ENCODE measurements around the gene NCL. TPM values are rescaled to one million over a fixed set of nuclear protein-coding genes. Genes with fewer than 3 reads are reported as not detected.
"Not testable (repeated sequence)": the region's sequence is repeated elsewhere in the genome, so short reads cannot be mapped to it uniquely, and the experiment has no call there.

NCL gene
- polyA plus RNA-seq, 1 donor, result 593 TPM

- no peak for DNase-seq (ENCODE audit: low read depth)
Measured at GRCh38 chr2:231467613-231468530, 3.6 kb upstream of the NCL start.

GRCh38 chr2:231467016-231467545 lies 2.8 kb upstream of the NCL start:
- no peak for DNase-seq (ENCODE audit: low read depth)

- DNase-seq (ENCODE audit: low read depth), result no peak
Measured at GRCh38 chr2:231464576-231465540, 574 bp upstream of the NCL start.

GRCh38 chr2:231462729-231463465 lies 1.4 kb downstream of the NCL start:
- DNase-seq (ENCODE audit: low read depth), result no peak

DNA sequence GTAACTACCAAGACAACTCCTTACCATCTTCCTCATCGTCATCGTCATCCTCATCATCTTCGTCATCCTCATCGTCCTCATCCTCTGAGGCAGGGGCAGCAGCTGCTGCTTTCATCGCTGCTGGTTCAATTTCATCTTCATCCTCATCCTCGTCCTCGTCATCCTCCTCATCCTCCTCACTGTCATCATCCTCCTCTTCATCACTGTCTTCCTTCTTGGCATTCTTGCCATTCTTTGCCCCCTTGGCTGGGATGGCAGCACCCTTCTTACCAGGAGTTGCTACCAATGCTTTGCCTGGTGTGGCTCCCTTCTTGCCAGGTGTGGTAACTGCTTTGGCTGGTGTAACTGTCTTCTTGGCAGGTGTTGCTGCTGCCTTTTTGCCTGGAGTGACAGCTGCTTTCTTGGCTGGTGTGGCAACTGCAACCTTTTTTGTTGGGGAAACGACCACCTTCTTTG lies 2.7 kb downstream of the NCL start:
- no peak for DNase-seq (ENCODE audit: low read depth)

DNA sequence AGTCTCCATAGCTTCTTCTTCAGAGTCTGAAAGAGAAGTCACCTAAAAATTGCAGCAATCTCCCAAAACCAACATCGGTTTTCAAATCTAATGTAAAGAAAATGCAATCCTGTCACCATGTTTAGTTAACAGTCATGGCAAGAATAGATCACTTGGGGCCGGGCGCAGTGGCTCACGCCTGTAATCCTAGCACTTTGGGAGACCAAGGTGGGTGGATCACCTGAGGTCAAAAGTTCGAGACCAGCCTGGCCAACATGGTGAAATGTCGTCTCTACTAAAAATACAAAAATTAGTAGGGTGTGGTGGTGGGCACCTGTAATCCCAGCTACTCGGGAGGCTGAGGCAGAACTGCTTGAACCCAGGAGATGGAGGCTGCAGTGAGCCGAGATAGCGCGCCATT lies 3.4 kb downstream of the NCL start:
- not testable (repeated sequence) for DNase-seq (ENCODE audit: low read depth)

- DNase-seq (ENCODE audit: low read depth), result no peak
Measured at GRCh38 chr2:231460073-231460835, 4.0 kb downstream of the NCL start.

DNA sequence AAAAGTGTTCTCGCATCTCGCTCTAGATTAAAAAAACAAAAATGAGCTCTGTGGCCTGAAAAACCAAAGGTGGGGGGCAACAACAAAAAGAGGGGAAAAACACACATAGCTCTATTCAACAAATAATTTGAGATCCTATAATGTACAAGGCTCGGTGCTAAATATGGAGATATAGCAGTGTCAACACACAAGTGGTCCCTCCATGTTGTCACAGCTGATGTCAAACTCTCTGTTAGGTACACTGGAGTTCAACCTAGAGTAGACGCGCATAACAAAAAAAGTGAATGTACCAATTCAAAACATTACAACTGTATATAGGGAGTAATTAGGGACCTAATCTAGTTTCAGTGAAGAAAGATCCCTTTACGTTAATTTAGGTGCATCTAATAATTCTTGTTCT lies 5.9 kb downstream of the NCL start:
- no peak for DNase-seq (ENCODE audit: low read depth)

DNA sequence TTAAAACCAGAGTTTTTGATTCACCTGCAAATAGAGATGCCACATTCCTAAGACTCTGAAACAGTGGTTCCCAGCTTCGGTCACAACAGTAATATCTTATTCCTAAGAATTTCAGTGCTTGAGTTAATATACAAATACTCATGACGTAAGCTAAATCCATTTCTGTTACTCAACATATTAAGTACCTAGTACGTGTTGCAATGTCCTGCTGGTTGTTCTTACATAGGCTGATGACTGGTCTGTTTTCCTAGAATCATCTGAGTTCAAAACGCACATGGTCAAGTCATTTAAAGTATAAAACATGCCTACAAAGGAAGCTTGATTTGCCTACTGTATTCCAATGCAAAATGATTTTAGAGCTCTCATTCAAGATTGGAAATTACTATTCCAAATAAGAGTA lies 7.2 kb downstream of the NCL start:
- no peak for DNase-seq (ENCODE audit: low read depth)

- DNase-seq (ENCODE audit: low read depth), result no peak
Measured at GRCh38 chr2:231456295-231457004, 7.8 kb downstream of the NCL start.

DNA sequence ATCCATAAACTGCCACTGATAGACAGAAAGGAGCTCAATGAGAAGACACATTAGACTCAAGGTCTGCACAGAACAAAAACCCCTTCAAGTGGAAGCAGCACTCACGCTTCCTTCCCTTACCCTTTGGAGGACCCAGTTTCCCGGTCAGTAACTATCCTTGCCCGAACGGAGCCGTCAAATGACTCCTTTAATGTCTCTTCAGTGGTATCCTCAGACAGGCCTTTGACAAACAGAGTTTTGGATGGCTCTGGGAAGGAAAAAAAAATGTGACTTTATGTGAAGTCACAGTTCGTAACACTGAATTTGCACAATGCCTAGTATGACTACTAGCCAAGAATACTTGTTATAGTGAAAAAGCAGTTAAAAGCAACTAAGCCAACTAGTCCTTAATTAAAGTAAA lies 8.4 kb downstream of the NCL start:
- DNase-seq (ENCODE audit: low read depth), result no peak

GRCh38 chr2:231455222-231455621 lies 9.1 kb downstream of the NCL start:
- no peak for DNase-seq (ENCODE audit: low read depth)

GRCh38 chr2:231454361-231454791 lies 9.9 kb downstream of the NCL start:
- no peak for DNase-seq (ENCODE audit: low read depth)

DNA sequence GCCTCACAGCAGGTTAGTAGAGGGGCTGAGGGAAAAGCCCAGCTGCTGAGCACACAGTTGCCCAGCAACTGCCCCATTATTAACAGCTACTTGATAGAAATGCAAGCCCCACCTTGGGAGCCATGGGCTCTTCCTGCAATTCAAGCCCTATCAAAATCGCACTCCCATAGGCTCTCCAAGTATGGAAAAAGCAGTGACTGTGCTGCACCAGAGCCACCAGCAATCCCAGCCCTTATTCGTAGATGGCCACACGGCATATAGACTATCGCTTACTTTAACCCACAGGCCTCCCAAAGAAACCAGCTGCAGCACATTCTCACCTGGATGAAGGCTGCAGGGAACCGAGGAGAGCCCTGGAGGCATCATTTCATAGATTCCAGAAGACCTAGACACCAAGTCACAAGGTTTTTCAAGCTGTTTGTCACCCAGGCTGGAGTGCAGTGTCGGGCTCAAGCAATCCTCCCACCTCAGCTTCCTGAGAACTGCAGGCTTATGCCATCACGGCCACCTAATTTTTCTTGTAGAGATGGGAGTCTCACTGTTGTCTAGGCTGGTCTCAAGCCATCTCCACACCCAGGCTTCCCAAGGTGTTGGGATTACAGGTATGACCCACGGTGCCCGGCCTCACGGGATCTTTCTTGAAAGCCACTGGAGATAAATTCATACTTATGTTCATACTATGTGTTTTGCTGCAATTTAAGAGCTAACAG lies 11.3 kb downstream of the NCL start:
- no peak for DNase-seq (ENCODE audit: low read depth)

DNA sequence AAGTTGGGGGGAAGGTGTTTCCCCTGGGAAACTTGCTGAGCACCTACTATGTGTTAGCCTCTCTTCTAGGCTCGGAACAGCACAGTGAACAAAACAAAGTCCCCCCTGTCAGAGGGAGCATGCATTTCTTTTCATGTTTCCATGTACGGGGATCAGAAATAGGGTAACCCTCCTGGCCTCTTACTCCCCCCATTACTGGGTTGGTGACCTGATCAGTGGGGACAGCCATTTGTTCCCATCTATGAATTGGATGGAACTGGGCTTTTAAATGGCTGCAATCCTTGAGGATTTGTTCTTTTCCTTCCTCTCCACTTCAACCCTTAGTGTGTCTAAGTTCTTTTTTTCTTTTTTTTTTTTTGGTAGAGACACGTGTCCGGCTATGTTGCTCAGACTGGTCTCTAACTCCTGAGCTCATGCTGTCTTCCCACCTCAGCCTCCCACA lies 13.7 kb downstream of the NCL start:
- no peak for DNase-seq (ENCODE audit: low read depth)

GRCh38 chr2:231449503-231450054 lies 14.7 kb downstream of the NCL start:
- no peak for DNase-seq (ENCODE audit: low read depth)

GRCh38 chr2:231436957-231437356 lies 27.3 kb downstream of the NCL start:
- DNase-seq (ENCODE audit: low read depth), result no peak

- no peak for DNase-seq (ENCODE audit: low read depth)
Measured at GRCh38 chr2:231433990-231434389, 30.3 kb downstream of the NCL start.

- DNase-seq (ENCODE audit: low read depth), result no peak
Measured at GRCh38 chr2:231431606-231432005, 32.7 kb downstream of the NCL start.
